Brain microvascular endothelial cell (primary cell): Measurements from ENCODE around the gene DENND1C.

Source experiments
- DNase-seq: peaks from one replicate; pipeline ENCODE4 v3.0.0-alpha.2; 2020
- H3K27ac ChIP-seq: fragments of 250-450 bp; sonication (Bioruptor Pico); 2 replicates; pipeline ENCODE4 v1.5.1; 2020; ENCODE audit warnings: mild to moderate bottlenecking, moderate library complexity
- H3K27me3 ChIP-seq: fragments of 250-450 bp; sonication (Bioruptor Pico); replicated peaks from 2 replicates; pipeline ENCODE4 v1.5.1; 2020; ENCODE audit warnings: mild to moderate bottlenecking
- H3K36me3 ChIP-seq: fragments of 250-450 bp; sonication (Bioruptor Pico); replicated peaks from 2 replicates; pipeline ENCODE4 v1.5.1; 2020; ENCODE audit warnings: mild to moderate bottlenecking
- H3K4me3 ChIP-seq: 2 replicates; pipeline ENCODE4 v1.5.1; 2011; ENCODE audit warnings: low read depth, mild to moderate bottlenecking, control low read depth, low read length, moderate library complexity
- CTCF ChIP-seq: IDR thresholded peaks from 2 replicates; pipeline ENCODE4 v1.5.1; 2011; ENCODE audit warnings: low read depth, mild to moderate bottlenecking, moderate library complexity, low read length, control low read depth, inconsistent platforms; ENCODE audit errors: missing control alignments
- in situ Hi-C: cut with HindIII; loops from 2 replicates; pipeline ENCODE4 v1.10.0; 2017; ENCODE audit warnings: low sequenced_read_pairs, low pct_ligation_motif_present

Gene DENND1C

GRCh38 chr19:6470173-6470572 is 11.4 kb downstream of the DENND1C start:
- Histone ChIP-seq H3K27ac (no peak overlapping the region), H3K4me3 (no peak overlapping the region), H3K36me3 (no peaks in the 10 kb centered on the region), H3K27me3 (peaks cover 4% of the 10 kb centered on the region)
- no peak for DNase-seq
- no peak for TF ChIP-seq CTCF
- in situ Hi-C loops: no loop called here

- H3K27ac ChIP-seq: no peak overlapping the region
- no peak overlapping the region for H3K4me3 ChIP-seq
- H3K36me3 ChIP-seq: no peaks in the 10 kb centered on the region
- TF ChIP-seq CTCF: no peak
- peaks cover 18% of the 10 kb centered on the region for H3K27me3 ChIP-seq
- no peak for DNase-seq
- in situ Hi-C loops: no loop called here
Observed at GRCh38 chr19:6467384-6467783, 14.2 kb downstream of the DENND1C start.

GRCh38 chr19:6466526-6467248 is 14.9 kb downstream of the DENND1C start:
- no peak for DNase-seq
- Histone ChIP-seq H3K27me3 (peaks cover 18% of the 10 kb centered on the region), H3K36me3 (no peaks in the 10 kb centered on the region), H3K4me3 (no peak overlapping the region), H3K27ac (no peak overlapping the region)
- in situ Hi-C loops: no loop called here
- no peak for TF ChIP-seq CTCF

GRCh38 chr19:6465663-6466062 is 15.9 kb downstream of the DENND1C start:
- H3K27ac ChIP-seq: no peak overlapping the region
- in situ Hi-C loops: no loop called here
- DNase-seq: no peak
- no peak overlapping the region for H3K4me3 ChIP-seq
- H3K36me3 ChIP-seq: no peaks in the 10 kb centered on the region
- TF ChIP-seq CTCF: no peak
- peaks cover 18% of the 10 kb centered on the region for H3K27me3 ChIP-seq

- H3K36me3 ChIP-seq: no peaks in the 10 kb centered on the region
- H3K27ac ChIP-seq: no peak overlapping the region
- H3K4me3 ChIP-seq: no peak overlapping the region
- H3K27me3 ChIP-seq: peaks cover 18% of the 10 kb centered on the region
- no peak for DNase-seq
- in situ Hi-C loops: no loop called here
- TF ChIP-seq CTCF: no peak
Observed at GRCh38 chr19:6465006-6465405, 16.6 kb downstream of the DENND1C start.

- in situ Hi-C loops: no loop called here
- H3K27ac ChIP-seq: no peak within 1 kb of the TSS
Observed at GRCh38 chr19:6464070-6464873, 17.3 kb downstream of the DENND1C start, which contains the start of gene CRB3. Gene CRB3 (plus strand): TSS chr19:6464271. CDS start chr19:6464702, 431 bp downstream.

More at GRCh38 chr19:6464070-6464873, 17.3 kb downstream of the DENND1C start, which contains the start of gene CRB3:
- Histone ChIP-seq H3K27me3 (peaks cover 18% of the 10 kb centered on the region), H3K36me3 (no peaks in the 10 kb centered on the region), H3K4me3 (no peak within 1 kb of the TSS)
- TF ChIP-seq CTCF: no peak
- DNase-seq: no peak
